NOMO-1 (cell line): Measurements from ENCODE around the gene UGT1A5.

Experiments
- DNase-seq, 2 experiments: peaks; one replicate each; lab custom pipeline; 2025; ENCODE audit not compliant: unreplicated experiment in 2 of 2; lab: John Stamatoyannopoulos, UW

Gene UGT1A5

GRCh38 chr2:233822101-233822771 lies 109.5 kb downstream of the UGT1A5 start:
- no peak for DNase-seq
